MG63 (cell line): ENCODE measurements around the gene PERM1. TPM values are rescaled to one million over a fixed set of nuclear protein-coding genes. Genes with fewer than 3 reads are reported as not detected.

Source experiments
- DNase-seq: peaks from one replicate; pipeline ENCODE4 v3.0.0-alpha.2; 2020
- H3K27me3 ChIP-seq: fragments of 250-450 bp; sonication (Bioruptor Pico); 2 replicates; pipeline ENCODE4 v1.5.1; 2020; ENCODE audit warnings: mild to moderate bottlenecking, moderate library complexity
- H3K36me3 ChIP-seq: fragments of 250-450 bp; sonication (Bioruptor Pico); 2 replicates; pipeline ENCODE4 v1.5.1; 2020; ENCODE audit warnings: mild to moderate bottlenecking, moderate library complexity
- H3K4me3 ChIP-seq: fragments of 250-450 bp; sonication (Bioruptor Pico); 2 replicates; pipeline ENCODE4 v1.5.1; 2020; ENCODE audit warnings: mild to moderate bottlenecking, moderate library complexity
- H3K9me3 ChIP-seq: fragments of 250-450 bp; sonication (Bioruptor Pico); 2 replicates; pipeline ENCODE4 v1.5.1; 2020; ENCODE audit warnings: mild to moderate bottlenecking, moderate library complexity
- total RNA-seq: library from RNA; depleted of rRNA; stranded (reverse); fragments of >200 nt; shearing (Covaris generic); gene quantifications from 2 replicates; pipeline ENCODE4 v1.2.3, GENCODE V29; 2014; ENCODE audit warnings: low replicate concordance

Gene PERM1
- total RNA-seq, 1 experiment from 2014 or later, result 0.13 TPM

- Histone ChIP-seq H3K36me3 (peaks cover 4% of the 10 kb centered on the region), H3K9me3 (no peaks in the 10 kb centered on the region), H3K27me3 (no peaks in the 10 kb centered on the region), H3K4me3 (no peak overlapping the region)
- no peak for DNase-seq
Measured at GRCh38 chr1:938711-939489, 43.0 kb downstream of the PERM1 start.

DNA sequence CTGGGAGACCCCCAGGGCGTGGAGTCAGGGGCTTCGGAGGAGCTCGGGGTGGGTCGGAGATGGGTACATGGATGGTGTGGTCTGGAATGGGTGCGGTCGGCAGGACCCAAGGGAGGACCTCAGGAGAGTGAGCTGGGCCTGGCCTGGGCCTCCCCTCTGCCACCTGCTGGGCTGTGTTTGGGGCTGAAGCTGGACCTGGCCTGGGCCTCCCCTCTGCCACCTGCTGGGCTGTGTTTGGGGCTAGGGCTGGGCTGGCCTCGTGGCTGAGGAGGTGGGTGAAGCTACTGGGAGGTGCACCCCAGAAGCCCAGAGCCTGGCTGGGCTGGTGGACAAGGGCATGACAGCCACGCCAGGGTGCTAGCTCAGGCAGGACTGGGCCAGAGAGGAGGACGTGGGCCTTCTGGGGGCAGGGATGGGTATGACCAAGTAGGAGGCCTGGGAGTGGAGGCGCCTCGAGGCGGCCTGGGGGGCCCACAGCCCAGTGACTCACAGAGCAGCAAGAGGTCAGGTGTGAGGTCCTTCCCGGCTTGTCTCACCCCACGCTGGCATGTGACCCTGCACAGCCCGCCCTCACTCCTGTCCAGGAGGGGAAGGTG, 43.7 kb downstream of the PERM1 start:
- Histone ChIP-seq H3K27me3 (no peaks in the 10 kb centered on the region), H3K9me3 (no peaks in the 10 kb centered on the region), H3K36me3 (no peaks in the 10 kb centered on the region; the same call in none of the 2 replicates), H3K4me3 (no peak overlapping the region)
- DNase-seq, result peak; percentile 77

GRCh38 chr1:937521-937920, 44.4 kb downstream of the PERM1 start:
- Histone ChIP-seq H3K9me3 (no peaks in the 10 kb centered on the region), H3K27me3 (no peaks in the 10 kb centered on the region), H3K36me3 (no peaks in the 10 kb centered on the region; the same call in none of the 2 replicates), H3K4me3 (no peak overlapping the region)
- DNase-seq, result no peak

DNA sequence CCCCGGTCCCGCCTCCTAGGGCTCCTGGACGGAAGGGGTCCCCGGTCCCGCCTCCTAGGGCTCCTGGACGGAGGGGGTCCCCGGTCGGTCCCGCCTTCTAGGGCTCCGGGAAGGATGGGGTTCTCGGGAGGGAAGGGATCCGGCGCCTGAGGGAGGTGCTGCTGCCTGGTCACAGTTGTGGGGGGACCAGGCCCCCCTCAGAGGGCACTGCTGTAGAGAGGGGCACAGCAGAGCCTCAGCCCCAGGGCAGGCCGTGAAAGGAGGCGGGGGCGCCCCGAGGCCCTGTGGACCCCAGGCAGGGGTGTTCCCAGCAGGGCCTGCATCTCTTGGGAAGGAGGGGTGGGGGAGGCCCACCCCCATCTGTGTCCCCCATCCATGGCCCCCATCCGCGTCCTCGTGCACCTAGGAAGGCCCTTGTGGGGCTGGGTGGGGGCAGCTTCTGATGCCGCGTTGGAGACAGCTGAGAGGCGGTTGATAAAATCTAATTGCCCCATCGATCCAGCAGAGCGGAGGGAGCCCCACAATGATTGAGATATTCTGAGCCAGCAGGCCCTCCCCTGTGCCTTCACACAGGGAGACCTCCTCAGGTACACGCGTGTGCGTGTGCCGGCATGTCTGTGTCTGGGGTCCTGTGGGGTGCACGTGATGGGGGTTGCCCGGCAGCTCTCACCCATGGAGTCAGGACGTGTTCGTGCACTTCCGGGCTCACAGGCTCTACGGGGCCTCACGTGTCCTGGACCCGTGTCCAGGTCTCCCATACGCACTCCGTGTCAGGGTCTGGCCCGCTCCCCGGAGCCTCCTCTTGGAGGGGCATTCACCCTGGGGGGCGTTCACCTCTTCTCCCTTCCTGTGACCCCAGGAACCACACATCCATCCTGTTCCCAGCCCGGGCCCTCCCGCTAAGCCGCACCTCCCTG, 45.3 kb downstream of the PERM1 start:
- peaks cover 2% of the 10 kb centered on the region for H3K36me3 ChIP-seq
- no peak for DNase-seq
- no peaks in the 10 kb centered on the region for H3K9me3 ChIP-seq

DNA sequence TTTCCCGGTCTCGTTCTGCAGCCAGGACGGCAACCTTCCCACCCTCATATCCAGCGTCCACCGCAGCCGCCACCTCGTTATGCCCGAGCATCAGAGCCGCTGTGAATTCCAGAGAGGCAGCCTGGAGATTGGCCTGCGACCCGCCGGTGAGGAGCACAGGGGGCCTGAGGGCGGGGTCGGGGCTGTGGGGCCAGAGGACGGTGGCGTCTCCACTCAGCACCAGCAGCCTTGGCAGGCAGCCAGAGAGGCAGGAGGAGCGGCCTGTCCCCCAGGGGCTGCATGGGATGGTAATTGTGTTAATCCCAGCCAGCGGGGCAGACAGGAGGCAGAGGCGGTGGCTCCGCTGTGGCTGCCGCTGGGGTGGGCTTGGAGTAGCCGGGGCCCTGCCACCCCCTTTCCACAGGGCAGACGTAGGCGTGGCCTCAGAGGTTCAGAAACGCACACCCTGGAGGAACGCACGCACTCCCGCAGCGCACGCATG, 46.1 kb downstream of the PERM1 start:
- Histone ChIP-seq H3K4me3 (no peak overlapping the region), H3K27me3 (no peaks in the 10 kb centered on the region), H3K36me3 (peaks cover 4% of the 10 kb centered on the region; the same call in 1 of the 2 replicates), H3K9me3 (no peaks in the 10 kb centered on the region)
- no peak for DNase-seq

More for the DNA sequence above, 45.3 kb downstream of the PERM1 start:
- Histone ChIP-seq H3K27me3 (no peaks in the 10 kb centered on the region), H3K4me3 (no peak overlapping the region)

- Histone ChIP-seq H3K4me3 (no peak overlapping the region), H3K36me3 (peaks cover 4% of the 10 kb centered on the region; the same call in 1 of the 2 replicates), H3K27me3 (no peaks in the 10 kb centered on the region), H3K9me3 (no peaks in the 10 kb centered on the region)
- DNase-seq, result no peak
Measured at GRCh38 chr1:934991-935750, 46.7 kb downstream of the PERM1 start.

DNA sequence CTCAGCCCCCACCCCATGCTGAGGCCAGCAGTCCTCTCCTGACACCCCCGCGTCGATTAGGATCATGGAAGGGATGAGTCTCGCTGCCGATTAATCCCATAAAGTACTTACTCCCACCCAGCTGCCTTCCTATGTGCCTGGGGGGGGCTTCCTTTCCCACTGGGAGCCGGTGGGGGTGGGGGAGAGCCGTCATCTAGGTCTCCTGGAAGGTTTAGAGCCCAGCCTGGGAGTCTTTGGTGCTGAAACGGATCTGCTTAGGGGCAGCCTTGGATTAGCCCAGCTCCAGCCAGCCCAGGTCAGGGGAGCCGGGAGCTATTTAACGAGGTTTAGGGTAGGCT, 48.3 kb downstream of the PERM1 start:
- peaks cover 4% of the 10 kb centered on the region for H3K36me3 ChIP-seq
- H3K4me3 ChIP-seq, result no peak overlapping the region
- no peaks in the 10 kb centered on the region for H3K27me3 ChIP-seq
- DNase-seq, result no peak
- H3K9me3 ChIP-seq, result no peaks in the 10 kb centered on the region

DNA sequence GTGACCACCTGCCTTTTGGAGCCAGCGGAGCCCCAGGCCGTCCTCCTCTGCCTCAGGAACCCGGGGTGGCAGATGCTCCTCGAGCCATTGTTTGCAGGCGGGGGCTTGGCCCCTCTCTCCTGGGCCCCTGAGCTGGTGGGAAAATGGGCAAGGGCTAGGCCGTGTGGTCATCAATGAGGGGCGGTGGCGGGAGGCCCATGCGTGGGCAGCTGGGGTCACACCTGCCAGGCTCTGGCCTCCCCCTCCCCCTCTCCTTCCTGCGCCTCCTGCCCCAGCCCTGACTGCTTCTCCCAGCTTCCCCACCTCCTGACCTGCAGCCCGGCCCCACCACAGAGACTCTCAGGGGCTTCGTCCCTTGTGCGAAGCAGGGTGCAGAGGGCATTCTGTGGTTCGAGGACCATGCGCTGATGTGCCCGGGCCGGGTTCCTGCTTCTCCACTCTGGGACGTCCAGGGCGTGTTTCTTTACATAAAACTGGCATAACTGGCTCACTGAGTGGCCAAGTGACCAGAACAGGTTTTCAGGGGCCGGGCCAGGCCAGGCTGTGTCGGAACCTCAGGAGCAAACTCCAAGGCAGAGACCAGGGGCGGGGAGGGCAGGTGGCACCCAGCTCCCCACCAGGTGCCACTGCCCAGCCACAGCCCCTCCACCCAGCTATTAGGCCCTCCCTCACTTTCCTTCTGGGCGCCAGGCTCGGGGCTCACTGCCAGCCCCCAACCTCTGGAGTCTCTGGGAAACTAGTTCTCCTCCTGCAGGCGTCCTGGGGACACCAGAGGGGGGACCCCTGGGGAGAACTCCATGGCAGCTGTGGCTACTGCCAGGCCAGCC, 48.9 kb downstream of the PERM1 start:
- H3K36me3 ChIP-seq, result peaks cover 4% of the 10 kb centered on the region
- H3K27me3 ChIP-seq, result no peaks in the 10 kb centered on the region
- H3K9me3 ChIP-seq, result no peaks in the 10 kb centered on the region
- no peak overlapping the region for H3K4me3 ChIP-seq
- no peak for DNase-seq

GRCh38 chr1:932173-932510, 49.8 kb downstream of the PERM1 start:
- H3K9me3 ChIP-seq, result no peaks in the 10 kb centered on the region
- no peaks in the 10 kb centered on the region for H3K27me3 ChIP-seq
- DNase-seq, result no peak
- H3K36me3 ChIP-seq, result peaks cover 4% of the 10 kb centered on the region
- H3K4me3 ChIP-seq, result no peak overlapping the region

DNA sequence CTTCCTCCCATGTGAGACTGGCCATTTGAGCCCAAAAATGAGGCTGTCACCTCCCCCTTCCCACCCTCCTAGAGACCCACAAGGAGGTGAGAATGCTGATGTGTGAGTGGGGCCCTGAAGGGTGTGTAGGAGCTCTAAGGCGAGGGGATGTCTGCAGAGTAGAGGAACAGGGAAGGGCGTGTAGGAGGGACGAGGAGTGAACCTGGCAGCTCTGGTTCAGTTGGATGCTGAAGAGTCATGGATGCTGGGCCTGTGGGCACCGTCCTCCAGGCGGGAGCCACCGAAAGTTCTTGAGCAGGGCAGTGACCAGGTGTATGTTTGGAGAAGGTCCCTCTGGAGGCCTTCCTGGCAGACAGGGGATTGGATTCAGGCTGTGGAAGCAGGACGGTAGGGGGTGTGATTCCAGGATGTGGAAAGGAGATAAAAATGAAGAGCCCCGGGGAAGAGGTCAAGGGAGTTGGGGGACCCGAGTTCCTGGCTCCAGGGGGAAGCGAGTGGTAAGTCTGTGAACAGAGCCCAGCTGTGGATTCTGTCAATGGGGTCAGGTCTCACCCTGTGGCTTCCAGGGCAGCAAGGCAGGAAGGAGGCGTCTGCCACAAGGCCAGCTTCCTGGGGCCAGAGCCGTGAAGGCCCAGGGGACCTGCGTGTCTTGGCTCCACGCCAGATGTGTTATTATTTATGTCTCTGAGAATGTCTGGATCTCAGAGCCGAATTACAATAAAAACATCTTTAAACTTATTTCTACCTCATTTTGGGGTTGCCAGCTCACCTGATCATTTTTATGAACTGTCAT, 50.3 kb downstream of the PERM1 start:
- no peaks in the 10 kb centered on the region for H3K9me3 ChIP-seq
- H3K27me3 ChIP-seq, result no peaks in the 10 kb centered on the region
- DNase-seq, result no peak
- no peak overlapping the region for H3K4me3 ChIP-seq
- peaks cover 4% of the 10 kb centered on the region for H3K36me3 ChIP-seq

GRCh38 chr1:930633-931138, 51.2 kb downstream of the PERM1 start:
- Histone ChIP-seq H3K9me3 (no peaks in the 10 kb centered on the region), H3K27me3 (no peaks in the 10 kb centered on the region), H3K36me3 (peaks cover 4% of the 10 kb centered on the region), H3K4me3 (no peak overlapping the region)
- no peak for DNase-seq

GRCh38 chr1:929712-930632, 51.9 kb downstream of the PERM1 start:
- no peak for DNase-seq
- Histone ChIP-seq H3K9me3 (no peaks in the 10 kb centered on the region), H3K4me3 (no peak overlapping the region), H3K36me3 (peaks cover 4% of the 10 kb centered on the region), H3K27me3 (no peaks in the 10 kb centered on the region)

DNA sequence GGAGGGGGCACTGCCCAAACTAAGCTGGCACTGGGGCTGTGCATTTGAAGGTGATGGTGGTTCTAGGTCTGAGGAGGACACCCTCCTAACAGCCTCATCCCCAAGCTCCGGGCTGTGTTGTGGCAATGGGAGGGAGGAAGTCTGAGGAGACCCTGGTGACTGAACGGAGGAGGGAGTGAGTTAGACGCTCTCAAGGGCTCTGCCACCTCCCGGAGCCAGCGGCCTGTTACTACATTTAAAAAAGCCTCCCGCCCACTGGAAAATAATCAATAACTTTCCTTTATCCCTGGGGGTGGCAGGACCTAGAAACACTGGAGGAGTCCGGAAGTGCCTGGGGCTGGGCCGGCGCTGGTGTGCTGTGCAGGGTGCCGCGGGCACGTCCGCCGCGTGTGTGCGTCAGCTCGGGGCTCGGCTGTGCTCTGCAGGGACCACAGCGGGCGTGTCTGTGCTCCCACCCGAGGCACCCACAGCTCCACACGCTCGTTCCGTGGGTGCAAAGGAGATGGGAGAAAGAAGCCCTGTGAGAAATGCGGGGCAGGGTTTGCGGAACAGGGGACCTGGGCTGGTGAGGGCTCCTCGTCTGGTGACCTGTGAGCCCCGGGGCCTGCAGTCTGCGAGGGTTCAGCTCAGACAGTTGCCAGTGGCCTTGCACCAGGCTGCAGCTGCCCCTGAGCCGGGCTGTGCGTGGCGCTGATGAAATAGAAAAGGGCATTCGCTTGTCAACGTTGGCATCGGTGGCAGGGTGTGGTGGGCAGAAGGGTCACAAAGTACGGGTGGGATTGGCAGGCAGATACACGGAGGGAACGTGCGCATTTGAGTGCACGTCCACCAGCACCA, 52.9 kb downstream of the PERM1 start:
- H3K36me3 ChIP-seq, result peaks cover 4% of the 10 kb centered on the region
- no peak for DNase-seq
- H3K9me3 ChIP-seq, result no peaks in the 10 kb centered on the region

More for the DNA sequence above, 52.9 kb downstream of the PERM1 start:
- Histone ChIP-seq H3K27me3 (no peaks in the 10 kb centered on the region), H3K4me3 (no peak overlapping the region)
